Ramos (cell line): ENCODE measurements around the gene OR2A12.
"Not testable (repeated sequence)": the region's sequence is repeated elsewhere in the genome, so short reads cannot be mapped to it uniquely, and the experiment has no call there.

Experiments used
- in situ Hi-C: fragments of 300-500 bp; cut with MboI; formaldehyde crosslinking; loops from one replicate; pipeline ENCODE4 v1.14.3; 2022; ENCODE audit warnings: low sequenced_read_pairs; ENCODE audit not compliant: unreplicated experiment

Gene OR2A12, protein sequence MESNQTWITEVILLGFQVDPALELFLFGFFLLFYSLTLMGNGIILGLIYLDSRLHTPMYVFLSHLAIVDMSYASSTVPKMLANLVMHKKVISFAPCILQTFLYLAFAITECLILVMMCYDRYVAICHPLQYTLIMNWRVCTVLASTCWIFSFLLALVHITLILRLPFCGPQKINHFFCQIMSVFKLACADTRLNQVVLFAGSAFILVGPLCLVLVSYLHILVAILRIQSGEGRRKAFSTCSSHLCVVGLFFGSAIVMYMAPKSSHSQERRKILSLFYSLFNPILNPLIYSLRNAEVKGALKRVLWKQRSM

DNA sequence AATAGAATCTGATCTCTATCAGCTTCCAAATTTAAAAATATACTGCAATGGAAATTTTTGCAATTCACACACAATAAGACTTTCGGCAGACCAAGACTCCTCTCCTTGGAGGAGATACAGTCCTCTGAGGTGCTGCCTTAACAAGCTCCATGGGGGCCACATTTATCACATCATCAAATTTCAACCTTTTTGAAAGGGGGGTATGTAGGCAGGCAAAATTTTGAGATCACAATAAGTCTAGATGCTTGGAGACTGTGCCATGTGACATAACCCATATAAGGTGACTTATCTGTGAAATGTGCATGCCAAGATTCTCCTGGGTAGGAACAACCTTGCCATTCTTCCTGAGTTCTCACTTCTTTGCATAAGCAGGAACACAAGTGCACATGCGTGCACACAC is at the start of gene OR2A12:
OR2A12 (plus strand) TSS at position 301 of the 400 bp plus-strand sequence. CDS start 8,830 bp downstream, outside the sequence.
- in situ Hi-C loops, result no loop called here

DNA sequence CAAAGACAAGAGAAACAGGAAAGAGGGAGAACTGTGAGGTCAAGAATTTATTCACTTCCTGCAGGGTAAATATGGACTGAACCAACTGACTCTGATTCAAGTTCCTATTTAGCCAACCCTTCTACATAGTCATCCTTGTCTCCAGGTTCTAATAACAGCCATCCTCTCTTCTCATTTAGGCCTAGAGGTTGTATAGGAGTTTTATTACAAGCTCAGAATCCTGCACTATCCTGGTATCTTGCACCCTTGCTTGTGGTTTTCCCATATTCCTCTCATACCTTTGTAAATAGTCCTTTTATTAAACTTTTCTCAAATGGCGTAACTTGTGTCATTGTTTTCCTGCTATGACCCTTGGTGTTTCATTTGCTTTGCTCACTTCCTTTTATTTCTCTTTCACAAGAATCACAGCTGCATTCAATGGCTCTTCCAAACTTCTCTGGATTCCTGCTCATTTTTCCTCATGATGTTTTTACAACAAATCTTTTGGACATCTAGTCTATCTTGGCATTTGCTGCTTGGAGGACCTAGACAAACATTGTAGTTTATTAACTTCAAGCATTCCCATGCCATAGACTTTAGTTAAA is 49.7 kb upstream of the OR2A12 start:
- in situ Hi-C loops, result no loop called here

DNA sequence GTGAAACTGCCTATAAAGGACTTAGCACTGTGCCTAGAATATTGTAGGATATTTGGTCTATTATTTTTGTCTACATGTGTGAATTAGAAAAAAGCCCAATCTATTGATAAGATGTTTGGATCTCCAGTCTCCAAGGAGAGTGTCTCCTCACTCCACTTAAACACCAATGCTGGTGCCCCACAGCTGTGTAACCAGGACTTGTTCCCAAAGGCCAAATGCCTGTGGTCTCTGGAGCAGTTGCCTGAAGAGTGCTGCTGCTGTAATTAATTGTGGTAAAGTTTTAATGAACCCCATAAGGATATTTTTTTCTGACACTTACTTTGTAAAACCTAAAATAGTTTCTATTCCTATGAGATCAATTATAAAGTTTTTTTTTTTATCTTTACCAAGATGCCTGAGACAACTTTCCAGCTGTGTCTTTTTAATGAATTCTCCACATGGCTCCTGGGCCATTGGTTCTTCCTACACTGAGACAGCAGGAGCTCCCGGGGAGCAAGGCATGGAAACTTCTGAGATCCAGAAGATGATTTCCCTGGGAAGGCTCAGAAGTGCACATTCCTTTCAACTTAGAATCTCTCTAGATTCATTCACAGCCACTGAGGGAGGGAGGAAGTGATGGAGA is 48.6 kb upstream of the OR2A12 start:
- in situ Hi-C loops, result no loop called here

DNA sequence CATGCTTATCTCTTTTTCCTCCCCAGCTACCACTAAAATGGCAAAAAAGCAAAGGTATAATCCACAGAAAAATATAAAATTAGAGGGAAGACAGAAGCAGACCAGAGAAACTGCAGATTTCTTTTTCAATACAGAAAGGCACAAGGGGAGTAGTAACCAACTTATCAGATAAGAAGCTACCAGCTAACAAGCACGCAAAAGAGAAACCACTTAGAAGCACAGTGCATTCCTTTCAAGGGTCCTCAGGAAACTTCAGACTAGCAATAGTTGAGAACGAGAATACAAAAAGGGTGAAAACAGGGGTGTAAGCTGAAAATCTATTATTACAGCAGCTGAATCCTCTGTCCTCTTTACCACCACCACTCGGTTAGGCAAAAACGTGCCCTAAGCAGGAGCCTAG is 47.2 kb upstream of the OR2A12 start:
- in situ Hi-C loops, result no loop called here

DNA sequence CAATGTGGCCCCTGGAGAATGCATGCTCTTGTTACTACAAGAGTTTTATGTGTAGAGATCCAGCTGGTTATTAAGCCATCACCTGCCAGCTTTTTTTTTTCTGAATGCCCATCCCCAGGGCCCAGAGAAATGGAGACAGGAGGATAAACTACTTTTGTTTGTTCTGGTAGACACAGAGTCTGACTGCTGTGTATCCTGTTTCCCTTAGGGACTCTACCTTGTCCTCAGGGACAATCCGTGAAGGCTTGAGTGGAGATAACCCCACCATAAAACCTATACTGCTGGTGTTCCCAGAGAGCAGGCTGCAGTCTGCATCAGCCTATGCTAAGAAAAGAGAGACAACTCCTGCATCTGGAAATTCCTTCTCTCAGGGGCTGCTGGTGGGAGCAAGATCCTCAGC is 37.4 kb upstream of the OR2A12 start, which contains the start of gene OR2A5:
OR2A5 (plus strand) TSS at position 301 of the 400 bp plus-strand sequence. CDS start 1,454 bp downstream, outside the sequence.
- in situ Hi-C loops, result no loop called here

DNA sequence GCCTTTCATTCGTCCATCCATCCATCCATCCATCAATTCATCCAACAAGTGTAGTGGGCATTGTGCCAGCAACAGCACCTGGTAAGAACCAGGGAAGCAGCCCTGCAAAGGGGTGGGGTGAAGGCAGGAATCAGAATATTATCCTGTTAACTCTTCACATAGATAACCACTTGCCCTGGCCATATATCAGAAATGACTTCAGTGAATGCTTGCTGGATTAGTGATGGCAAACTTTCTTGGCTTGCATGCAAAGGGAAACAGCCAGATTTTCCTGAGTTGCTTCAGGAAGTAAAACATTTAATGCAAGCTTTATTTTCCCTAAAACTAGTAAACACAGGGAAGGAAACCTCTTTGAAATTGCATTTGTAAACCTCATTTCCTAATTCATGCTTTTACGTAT is 36.6 kb upstream of the OR2A12 start:
- in situ Hi-C loops, result no loop called here

DNA sequence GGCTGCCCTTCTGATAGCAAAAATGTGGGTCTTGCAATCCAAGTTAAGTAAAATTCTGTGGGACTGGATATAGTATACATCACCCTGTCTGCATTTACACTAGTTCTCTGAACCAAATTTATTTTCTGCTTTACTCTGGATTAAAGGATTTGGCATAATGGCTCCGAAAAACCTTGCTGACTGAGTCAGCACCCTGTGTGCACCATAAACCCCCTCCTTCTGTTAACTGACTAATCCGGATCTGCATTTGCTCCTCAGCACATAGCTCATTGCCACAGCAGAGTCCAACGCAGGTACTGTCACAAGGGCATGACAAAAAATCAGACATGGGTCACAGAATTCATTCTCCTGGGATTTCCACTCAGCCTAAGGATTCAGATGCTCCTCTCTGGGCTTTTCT is 36.0 kb upstream of the OR2A12 start:
- in situ Hi-C loops, result no loop called here

DNA sequence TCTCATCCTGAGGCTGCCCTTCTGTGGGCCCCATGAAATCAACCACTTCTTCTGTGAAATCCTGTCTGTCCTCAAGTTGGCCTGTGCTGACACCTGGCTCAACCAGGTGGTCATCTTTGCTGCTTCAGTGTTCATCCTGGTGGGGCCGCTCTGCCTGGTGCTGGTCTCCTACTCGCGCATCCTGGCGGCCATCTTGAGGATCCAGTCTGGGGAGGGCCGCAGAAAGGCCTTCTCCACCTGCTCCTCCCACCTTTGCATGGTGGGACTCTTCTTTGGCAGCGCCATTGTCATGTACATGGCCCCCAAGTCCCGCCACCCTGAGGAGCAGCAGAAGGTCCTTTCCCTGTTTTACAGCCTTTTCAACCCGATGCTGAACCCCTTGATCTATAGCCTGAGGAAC is 35.2 kb upstream of the OR2A12 start:
- in situ Hi-C loops, result not testable (repeated sequence)

DNA sequence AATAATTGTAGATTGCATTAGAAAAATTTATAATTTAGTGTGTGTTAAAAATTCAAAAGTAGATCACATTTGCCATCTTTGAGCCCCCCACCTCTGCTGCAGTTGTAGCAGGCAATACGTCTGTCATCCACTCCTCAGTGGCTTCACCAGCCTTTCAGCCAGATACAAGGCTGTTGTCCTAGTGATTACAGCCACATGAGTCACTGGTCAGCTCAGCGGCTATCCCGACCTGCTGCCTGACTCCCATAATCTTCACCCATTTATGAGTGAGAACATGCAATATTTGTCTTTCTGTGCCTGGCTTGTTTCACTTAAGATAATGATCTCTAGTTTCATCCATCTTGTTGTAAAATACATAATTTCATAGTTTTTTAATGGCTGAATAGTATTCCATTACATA is 28.1 kb upstream of the OR2A12 start:
- in situ Hi-C loops, result no loop called here

DNA sequence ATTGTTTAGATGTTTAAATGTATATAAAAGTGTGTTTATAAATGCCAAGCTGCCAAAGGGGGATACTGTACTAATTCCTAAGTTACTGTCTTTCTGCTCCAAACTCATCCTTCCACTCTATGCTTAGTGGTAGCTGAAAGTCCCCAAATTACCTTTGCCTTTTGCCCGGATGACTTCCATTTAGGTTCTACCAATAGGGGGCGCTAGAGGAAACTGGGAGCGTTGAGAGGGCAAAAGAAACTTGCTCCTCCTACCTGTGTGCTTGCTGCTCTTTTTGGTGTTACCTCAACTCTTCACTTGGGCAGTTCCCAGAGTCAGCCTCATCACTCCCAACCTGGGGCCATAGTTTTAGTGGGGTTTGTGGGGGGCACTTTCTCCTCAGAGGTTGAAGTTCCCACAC is 22.4 kb upstream of the OR2A12 start:
- in situ Hi-C loops, result no loop called here

DNA sequence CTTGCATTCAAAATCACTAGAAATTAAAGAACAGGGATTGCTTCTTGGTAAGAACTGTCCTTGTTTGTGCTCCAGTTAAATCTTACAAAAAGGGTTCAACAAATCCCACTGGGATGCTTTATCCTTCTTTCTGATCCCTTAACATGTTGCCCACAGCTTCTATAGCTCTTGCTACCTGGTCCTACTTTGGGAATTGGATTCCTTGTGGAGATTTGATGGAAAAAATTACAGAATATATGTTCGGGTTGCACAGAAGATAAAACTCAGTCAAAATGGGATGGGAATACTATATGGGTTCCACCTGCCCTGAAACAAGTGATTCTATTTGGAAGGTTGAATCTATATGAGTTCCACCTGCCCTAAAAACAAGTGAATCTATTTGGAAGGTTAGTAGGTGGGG is 16.6 kb upstream of the OR2A12 start, which contains the start of gene OR2A25:
OR2A25 (plus strand) TSS at position 301 of the 400 bp plus-strand sequence. CDS start 4,409 bp downstream, outside the sequence.
- in situ Hi-C loops, result no loop called here

DNA sequence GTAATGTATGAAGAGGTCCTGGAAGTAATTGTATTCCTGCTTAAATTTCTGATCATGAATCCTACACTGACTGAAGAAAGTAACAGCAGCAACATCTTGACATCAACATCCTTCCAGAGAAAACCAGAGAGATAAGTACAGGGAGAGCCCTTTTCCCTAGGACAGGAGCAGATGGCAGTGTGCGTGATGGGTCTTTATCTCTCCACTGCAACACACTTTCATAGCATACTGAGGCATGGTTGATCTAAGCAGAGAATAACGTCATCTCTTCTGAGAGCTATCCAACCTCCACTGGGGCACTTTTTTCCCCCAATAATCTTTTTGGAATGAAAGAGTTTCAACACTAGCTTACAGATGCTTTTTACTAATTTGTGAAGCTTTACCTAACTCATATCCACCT is 16.1 kb upstream of the OR2A12 start:
- in situ Hi-C loops, result no loop called here

DNA sequence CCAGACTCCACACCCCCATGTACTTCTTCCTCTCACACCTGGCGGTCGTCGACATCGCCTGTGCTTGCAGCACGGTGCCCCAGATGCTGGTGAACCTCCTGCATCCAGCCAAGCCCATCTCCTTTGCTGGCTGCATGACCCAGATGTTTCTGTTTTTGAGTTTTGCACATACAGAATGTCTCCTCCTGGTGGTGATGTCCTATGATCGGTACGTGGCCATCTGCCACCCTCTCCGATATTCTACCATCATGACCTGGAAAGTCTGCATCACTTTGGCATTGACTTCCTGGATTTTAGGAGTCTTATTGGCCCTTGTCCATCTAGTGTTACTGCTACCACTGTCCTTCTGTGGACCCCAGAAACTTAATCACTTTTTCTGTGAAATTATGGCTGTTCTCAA is 11.7 kb upstream of the OR2A12 start:
- in situ Hi-C loops, result no loop called here

DNA sequence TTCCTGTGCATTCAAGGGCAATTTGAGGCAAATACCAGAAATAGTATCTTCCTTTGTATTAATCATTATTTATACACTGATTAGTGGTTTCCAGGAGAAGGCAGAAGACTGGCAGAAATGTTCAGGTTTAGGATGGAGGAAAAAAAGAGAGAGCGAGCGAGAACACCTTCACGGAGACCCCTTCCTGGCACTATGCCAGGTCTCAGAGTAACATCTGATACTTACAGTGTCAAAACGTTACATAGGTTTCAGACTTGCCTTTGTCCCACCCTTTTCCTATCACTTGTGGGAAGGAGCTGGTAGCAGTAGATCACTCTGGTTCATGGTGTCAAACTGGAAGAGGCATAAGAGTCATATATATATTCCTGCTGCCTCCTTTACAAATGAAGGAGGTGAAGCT is 652 bp downstream of the OR2A12 start:
- in situ Hi-C loops, result no loop called here

DNA sequence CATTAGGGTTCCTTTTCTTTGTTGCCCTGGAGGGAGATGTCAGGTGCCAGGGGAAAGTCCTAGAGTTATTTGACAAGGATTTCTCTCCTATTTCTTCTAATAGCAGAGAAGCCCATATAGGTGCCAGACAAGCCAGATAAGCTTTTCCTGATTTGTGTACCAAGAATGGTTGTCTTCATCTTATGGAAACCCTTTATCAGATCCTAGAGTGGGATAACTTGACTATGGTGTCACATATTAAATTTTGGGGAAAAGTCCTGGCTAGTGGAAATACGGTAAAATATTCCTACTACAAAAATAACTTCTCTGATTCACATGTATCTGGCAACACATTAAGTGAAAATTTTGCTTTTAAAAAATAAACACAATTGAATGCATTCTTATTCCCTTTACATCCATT is 1.2 kb downstream of the OR2A12 start:
- in situ Hi-C loops, result no loop called here

DNA sequence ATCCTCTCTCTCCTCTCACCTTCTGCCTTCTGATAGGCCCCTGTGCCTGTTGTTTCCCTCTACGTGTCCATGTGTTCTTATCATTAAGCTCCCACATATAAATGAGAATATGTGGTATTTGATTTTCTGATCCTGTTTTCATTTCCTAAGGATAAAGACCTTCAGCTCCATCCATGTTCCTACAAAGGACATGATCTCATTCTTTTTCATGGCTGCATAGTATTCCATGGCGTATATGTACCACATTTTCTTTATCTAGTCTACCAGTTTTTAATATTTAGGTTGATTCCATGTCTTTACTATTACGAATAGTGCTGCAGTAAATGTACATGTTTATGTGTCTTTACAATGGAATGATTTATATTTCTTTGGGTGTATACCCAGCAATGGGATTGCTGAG is 4.6 kb downstream of the OR2A12 start:
- in situ Hi-C loops, result no loop called here

DNA sequence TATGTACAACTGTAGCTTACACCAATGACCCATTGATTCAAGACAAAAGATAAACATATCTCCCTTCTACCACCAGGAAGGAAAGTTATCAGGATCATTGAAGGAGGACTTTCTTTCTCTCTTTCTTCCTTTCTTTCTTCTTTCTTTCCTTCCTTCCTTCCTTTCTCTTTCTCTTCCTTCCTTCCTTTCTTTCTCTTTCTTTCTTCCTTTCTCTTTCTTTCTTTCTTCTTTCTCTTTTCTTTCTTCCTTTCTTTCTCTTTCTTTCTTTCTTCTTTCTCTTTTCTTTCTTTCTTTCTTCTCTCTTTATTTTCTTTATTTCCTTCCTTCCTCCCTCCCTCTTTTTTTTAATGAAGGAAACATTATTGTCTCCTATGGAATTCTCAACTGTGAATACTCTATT is 12.7 kb downstream of the OR2A12 start:
- in situ Hi-C loops, result no loop called here

DNA sequence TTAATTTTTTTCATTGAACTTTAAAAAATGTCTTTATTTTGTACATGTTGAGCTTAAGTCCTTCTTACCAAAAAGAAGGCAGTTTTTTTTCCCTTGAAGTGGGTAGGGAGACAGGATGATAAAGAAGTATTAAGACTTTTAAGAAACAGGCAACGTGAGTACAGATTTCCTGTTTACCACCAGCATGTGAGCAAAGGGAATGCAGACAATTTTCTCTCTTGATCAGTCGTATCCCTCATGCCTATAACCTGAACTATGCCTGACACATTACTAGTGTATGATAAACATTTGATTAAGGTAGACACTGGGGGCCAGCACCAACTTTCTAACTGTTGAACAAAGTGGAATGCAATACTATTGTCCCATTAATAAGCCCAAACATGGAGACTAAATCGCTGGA is 14.5 kb downstream of the OR2A12 start:
- in situ Hi-C loops, result no loop called here

DNA sequence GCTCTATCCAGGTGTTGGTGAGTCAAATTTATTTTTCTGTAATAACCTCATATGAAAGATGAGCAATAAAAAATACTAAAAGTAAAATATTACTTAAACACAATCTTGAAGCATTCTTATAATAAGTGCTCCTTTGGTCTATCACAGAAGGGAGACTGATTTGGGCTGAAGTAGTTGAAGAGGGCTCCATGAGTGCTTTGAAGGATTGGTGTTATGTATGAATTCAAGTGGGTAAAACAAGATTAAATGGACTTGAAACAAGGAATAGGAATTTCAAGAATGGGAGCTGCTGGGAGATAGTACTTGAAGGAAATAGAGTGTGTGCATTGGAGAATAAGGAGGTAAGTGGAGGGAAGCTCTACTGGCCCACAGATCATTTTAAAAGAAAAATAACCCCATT is 16.0 kb downstream of the OR2A12 start:
- in situ Hi-C loops, result no loop called here

DNA sequence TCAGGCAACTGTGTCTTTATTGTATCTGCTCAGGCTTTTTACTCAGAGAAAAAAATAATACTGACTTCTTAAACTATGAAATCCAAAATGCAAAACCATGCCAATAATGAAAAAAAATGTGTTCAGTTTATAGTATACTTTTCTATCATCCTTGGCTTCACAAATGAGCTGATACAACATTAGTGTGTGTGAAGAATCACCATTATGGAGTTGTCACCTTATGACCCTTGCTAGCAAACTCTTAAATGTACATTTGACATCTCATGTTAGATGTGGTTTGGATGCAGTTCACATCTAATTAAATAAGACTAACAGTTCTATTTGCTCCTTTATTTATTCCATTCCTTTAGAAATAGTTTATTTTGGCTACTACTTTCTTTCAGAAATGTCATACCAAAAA is 19.1 kb downstream of the OR2A12 start:
- in situ Hi-C loops, result no loop called here

DNA sequence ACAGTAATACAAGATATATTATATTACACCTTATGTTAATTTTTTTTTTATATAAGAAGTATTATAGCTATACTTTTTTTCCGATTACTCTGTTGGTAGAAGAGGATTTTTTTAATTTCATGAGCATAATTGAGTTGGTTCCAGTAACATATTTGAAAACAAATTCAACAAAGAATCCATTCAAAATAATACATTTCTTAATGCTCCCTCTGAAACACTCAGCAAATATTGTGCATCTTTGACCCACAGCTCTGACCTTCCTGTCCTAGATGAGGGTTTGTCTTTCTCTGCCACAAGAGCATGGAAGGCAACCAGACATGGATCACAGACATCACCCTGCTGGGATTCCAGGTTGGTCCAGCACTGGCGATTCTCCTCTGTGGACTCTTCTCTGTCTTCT is 23.2 kb downstream of the OR2A12 start, which contains the start of gene OR2A2:
OR2A2 (plus strand) TSS at position 301 of the 400 bp plus-strand sequence; CDS start at position 301, 0 bp downstream.
- in situ Hi-C loops, result no loop called here
